ENCODE measurements around the gene MBP.

Gene MBP

GRCh38 chr18:77132369-77133050 is at the start of gene MBP:
MBP (minus strand) TSS chr18:77132783; CDS start chr18:77105261, 27,522 bp downstream.
- peak; percentile 71 to 74 for DNase-seq

GRCh38 chr18:77181950-77182707 is 49.5 kb upstream of the MBP start:
- DNase-seq = no peak

- DNase-seq = no peak
Measured at GRCh38 chr18:77178559-77178958, 46.0 kb upstream of the MBP start.

- no peak for DNase-seq
Measured at GRCh38 chr18:77177009-77177408, 44.4 kb upstream of the MBP start.

- DNase-seq = no peak
Measured at GRCh38 chr18:77173275-77174030, 40.9 kb upstream of the MBP start.

- no peak for DNase-seq
Measured at GRCh38 chr18:77170890-77171410, 38.4 kb upstream of the MBP start.

- no peak for DNase-seq
Measured at GRCh38 chr18:77168811-77169311, 36.3 kb upstream of the MBP start.

- DNase-seq = no peak
Measured at GRCh38 chr18:77167251-77167650, 34.7 kb upstream of the MBP start.

- no peak for DNase-seq
Measured at GRCh38 chr18:77166523-77166922, 33.9 kb upstream of the MBP start.

- DNase-seq = no peak
Measured at GRCh38 chr18:77165503-77166188, 33.1 kb upstream of the MBP start.

GRCh38 chr18:77164763-77165485 is 32.3 kb upstream of the MBP start:
- no peak for DNase-seq

GRCh38 chr18:77164026-77164425 is 31.4 kb upstream of the MBP start:
- no peak for DNase-seq

GRCh38 chr18:77162580-77162979 is 30.0 kb upstream of the MBP start:
- no peak for DNase-seq

GRCh38 chr18:77161961-77162360 is 29.4 kb upstream of the MBP start:
- no peak for DNase-seq

GRCh38 chr18:77161383-77161782 is 28.8 kb upstream of the MBP start:
- DNase-seq = no peak

- DNase-seq = no peak
Measured at GRCh38 chr18:77160515-77160914, 27.9 kb upstream of the MBP start.

- no peak for DNase-seq
Measured at GRCh38 chr18:77157312-77157711, 24.7 kb upstream of the MBP start.

- DNase-seq = no peak
Measured at GRCh38 chr18:77155031-77155430, 22.4 kb upstream of the MBP start.

- no peak for DNase-seq
Measured at GRCh38 chr18:77153404-77153803, 20.8 kb upstream of the MBP start.

- DNase-seq = no peak
Measured at GRCh38 chr18:77151772-77152520, 19.4 kb upstream of the MBP start.
